GM20000 (cell line): ENCODE results near the gene SUMF1.

Source experiments
- DNase-seq: peaks from one replicate; pipeline ENCODE4 v3.0.0; 2012; ENCODE audit warnings: low spot score
- TF ChIP-seq, protein P1 (sequence below): IDR thresholded peaks from 2 replicates; pipeline ENCODE4 v1.5.1; 2012; ENCODE audit warnings: mild to moderate bottlenecking, control low read depth; ENCODE audit errors: extremely low read depth, missing control alignments

SUMF1 gene

DNA sequence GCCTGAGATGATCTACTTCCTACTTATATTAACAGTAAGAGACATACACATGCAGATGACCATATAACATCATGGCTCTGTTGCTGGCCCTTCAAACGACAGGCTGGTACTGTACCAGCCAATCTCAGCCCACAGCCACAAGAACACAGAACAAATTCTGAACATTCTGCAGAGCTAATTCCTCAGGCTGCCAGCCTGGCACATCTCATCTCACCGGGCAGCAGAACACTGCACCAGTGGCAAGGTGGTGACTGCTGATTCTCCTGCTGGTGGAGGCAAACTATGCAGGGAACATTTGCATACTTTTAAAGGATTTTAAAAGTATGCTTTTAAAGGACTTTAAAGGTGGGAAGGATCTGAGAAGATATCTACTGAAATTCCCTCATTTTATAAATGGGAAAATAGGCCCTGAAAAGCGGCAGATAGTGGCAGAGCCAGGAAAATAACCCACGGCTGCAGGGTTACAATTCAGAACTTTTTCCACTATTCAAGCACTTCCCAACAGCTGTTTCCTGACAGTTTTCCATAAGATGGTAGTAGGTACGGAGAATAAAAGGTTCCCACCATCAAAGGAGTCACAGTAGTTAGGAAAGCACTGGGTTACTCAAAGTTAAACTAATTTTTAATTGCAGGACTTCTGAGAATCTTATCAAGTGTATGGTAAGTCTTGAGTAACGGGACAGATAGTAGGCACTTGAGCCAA lies 37.3 kb downstream of the SUMF1 start:
- TF ChIP-seq, protein P1, sequence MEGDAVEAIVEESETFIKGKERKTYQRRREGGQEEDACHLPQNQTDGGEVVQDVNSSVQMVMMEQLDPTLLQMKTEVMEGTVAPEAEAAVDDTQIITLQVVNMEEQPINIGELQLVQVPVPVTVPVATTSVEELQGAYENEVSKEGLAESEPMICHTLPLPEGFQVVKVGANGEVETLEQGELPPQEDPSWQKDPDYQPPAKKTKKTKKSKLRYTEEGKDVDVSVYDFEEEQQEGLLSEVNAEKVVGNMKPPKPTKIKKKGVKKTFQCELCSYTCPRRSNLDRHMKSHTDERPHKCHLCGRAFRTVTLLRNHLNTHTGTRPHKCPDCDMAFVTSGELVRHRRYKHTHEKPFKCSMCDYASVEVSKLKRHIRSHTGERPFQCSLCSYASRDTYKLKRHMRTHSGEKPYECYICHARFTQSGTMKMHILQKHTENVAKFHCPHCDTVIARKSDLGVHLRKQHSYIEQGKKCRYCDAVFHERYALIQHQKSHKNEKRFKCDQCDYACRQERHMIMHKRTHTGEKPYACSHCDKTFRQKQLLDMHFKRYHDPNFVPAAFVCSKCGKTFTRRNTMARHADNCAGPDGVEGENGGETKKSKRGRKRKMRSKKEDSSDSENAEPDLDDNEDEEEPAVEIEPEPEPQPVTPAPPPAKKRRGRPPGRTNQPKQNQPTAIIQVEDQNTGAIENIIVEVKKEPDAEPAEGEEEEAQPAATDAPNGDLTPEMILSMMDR, result no peak
- DNase-seq, result no peak

DNA sequence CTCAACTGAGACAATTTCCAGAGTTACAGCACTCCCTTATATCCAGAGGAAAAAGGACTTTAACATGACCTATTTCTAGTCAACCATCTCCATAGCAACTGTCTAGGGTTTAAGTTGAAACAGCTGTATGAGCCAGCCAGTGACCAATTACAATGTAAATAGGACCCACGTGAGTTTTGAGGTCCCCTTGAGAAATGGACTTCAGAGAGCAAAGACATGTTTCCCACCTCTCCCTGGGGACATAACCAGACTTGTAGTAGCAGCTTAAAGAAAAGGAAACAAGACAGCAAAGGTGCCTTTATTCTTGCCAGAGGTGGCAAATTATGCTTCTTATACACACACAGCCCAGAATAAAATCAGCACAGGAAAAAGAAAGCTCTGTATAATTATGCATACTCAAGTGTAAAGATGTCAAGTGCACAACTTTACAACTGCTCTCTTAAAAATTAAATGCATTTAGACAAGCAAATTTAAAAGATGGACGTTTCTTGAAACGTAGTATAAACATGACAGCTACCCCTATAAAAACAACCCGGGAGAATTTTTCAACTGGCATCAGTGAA lies 40.2 kb downstream of the SUMF1 start:
- TF ChIP-seq, protein P1, result no peak
- peak; percentile 52 for DNase-seq

GRCh38 chr3:4426261-4426781 lies 40.7 kb downstream of the SUMF1 start:
- TF ChIP-seq, protein P1, result no peak
- no peak for DNase-seq

- TF ChIP-seq, protein P1, result no peak
Measured at GRCh38 chr3:4425707-4426106, 41.4 kb downstream of the SUMF1 start.

DNA sequence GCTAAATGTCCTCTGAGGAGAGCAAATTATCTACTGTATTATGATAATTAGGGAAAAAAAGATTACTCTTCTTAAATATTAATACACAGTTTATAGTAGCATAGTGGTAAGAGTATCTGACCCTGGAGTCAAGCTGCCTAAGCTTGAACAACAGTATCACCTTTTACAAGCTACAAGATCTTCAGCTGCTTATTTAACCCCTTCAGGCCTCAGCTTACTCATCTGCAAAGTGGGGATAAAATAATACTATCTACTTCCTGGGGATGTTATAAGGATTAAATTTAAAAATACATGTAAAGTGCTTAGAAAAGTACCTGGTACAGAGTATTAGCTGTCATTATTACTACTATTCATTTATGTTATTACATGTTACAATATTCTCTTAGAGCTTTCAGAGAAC lies 42.0 kb downstream of the SUMF1 start:
- no peak for DNase-seq
- TF ChIP-seq, protein P1, result no peak

More at GRCh38 chr3:4425707-4426106, 41.4 kb downstream of the SUMF1 start:
- no peak for DNase-seq

- TF ChIP-seq, protein P1, result no peak
- peak; percentile 45 for DNase-seq
Measured at GRCh38 chr3:4421121-4421520, 45.9 kb downstream of the SUMF1 start.

DNA sequence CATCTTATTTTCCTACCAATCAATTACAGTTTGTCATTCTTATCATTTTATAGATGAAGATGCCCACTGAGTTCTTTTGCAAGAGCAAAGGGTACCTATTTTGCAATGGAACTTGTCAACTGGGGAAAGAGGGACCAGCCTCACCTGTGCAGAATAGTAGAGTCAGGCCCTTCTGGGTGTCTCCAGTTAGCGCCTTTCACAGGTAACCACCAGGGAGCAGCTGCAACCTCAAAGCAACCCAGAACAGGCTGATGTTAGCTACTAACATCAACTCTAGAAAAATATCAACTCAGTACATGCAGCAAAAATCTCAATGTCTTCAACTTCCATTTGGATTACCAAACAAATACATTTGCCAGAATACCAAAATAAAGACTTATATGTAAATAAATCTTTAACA lies 47.1 kb downstream of the SUMF1 start:
- DNase-seq, result no peak
- TF ChIP-seq, protein P1, result no peak
